Measurements from ENCODE around the gene BMPR1B.

BMPR1B gene

GRCh38 chr4:94920369-94920768 lies 162.6 kb downstream of the BMPR1B start:
- H3K4me3 ChIP-seq (ENCODE audit: insufficient read depth, low read depth, low read length), result no peak overlapping the region
- no peak overlapping the region for H3K27ac ChIP-seq (ENCODE audit: insufficient read depth, low read depth, low read length, poor library complexity, severe bottlenecking)
- no peaks in the 10 kb centered on the region for H3K27me3 ChIP-seq (ENCODE audit: control insufficient read depth, insufficient read depth, low read length, poor library complexity, severe bottlenecking)
- 74 to 85% methylated on average over 4 of the region's 4 CpGs for WGBS, 2 experiments
- H3K9me3 ChIP-seq (ENCODE audit: control insufficient read depth, low read length), result no peaks in the 10 kb centered on the region
- H3K36me3 ChIP-seq (ENCODE audit: control insufficient read depth, insufficient read depth, low read length), result no peaks in the 10 kb centered on the region
- H3K4me1 ChIP-seq (ENCODE audit: control insufficient read depth, insufficient read depth, low read length), result no peaks in the 10 kb centered on the region

GRCh38 chr4:94924566-94924965 lies 166.8 kb downstream of the BMPR1B start:
- H3K27ac ChIP-seq (ENCODE audit: insufficient read depth, low read depth, low read length, poor library complexity, severe bottlenecking), result no peak overlapping the region
- 78 to 85% methylated on average over 2 of the region's 2 CpGs for WGBS, 2 experiments
- H3K4me1 ChIP-seq (ENCODE audit: control insufficient read depth, insufficient read depth, low read length), result peaks cover 6% of the 10 kb centered on the region

DNA sequence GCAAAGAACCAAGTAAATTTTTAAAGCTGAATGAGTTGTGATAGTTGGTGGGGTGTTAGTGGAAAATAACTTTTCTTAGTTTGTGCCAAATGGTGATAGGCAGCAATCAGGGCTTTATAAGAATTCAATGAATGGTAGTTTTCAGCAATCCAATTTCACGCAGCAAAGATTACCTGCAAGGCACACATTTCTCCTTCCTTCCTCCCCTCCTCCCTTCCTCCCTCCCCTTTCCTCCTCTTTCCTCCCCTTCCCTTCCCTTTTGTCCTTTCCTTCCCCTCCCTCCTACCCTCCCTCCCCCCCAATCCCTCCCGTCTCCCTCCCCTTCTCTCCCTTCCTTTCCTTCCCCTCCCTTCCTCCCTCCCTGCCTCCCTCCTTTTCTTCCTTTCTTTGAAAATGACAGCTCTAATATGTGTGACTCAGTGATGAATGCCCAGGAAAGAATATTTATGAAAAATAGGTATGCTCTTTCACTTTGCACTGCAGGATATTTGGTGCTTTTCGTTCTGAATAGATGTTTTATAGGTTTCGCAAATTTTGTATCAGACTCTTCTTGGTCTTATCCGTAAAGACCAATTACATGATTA lies 168.1 kb downstream of the BMPR1B start:
- Histone ChIP-seq H3K27ac (ENCODE audit: insufficient read depth, low read depth, low read length, poor library complexity, severe bottlenecking) (no peak overlapping the region), H3K9me3 (ENCODE audit: control insufficient read depth, low read length) (no peaks in the 10 kb centered on the region), H3K4me1 (ENCODE audit: control insufficient read depth, insufficient read depth, low read length) (peaks cover 6% of the 10 kb centered on the region), H3K27me3 (ENCODE audit: control insufficient read depth, insufficient read depth, low read length, poor library complexity, severe bottlenecking) (no peaks in the 10 kb centered on the region), H3K36me3 (ENCODE audit: control insufficient read depth, insufficient read depth, low read length) (no peaks in the 10 kb centered on the region), H3K4me3 (ENCODE audit: insufficient read depth, low read depth, low read length) (no peak overlapping the region)
- 91 to 93% methylated on average over 4 of the region's 5 CpGs for WGBS, 2 experiments

More at GRCh38 chr4:94924566-94924965, 166.8 kb downstream of the BMPR1B start:
- no peaks in the 10 kb centered on the region for H3K36me3 ChIP-seq (ENCODE audit: control insufficient read depth, insufficient read depth, low read length)
- no peaks in the 10 kb centered on the region for H3K9me3 ChIP-seq (ENCODE audit: control insufficient read depth, low read length)
- no peaks in the 10 kb centered on the region for H3K27me3 ChIP-seq (ENCODE audit: control insufficient read depth, insufficient read depth, low read length, poor library complexity, severe bottlenecking)
- H3K4me3 ChIP-seq (ENCODE audit: insufficient read depth, low read depth, low read length), result no peak overlapping the region

DNA sequence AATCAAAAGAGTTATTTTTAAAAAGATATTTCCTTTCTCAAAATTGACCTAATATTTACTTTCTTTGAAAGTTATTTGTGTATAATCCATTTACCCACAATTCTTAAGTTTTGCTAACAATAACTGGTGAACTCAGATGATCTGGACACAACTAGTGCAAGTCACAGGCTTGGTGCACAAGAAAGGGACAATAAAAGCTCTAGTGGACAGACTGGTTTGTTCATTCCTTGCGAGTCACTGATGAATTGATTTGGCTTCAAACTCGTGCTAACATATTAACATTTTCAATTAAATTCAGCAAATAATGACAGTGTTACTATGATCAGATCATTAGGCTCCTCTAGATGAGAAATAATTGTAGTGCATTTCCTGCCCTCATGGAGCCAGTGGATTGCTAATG lies 169.2 kb downstream of the BMPR1B start:
- peaks cover 6% of the 10 kb centered on the region for H3K4me1 ChIP-seq (ENCODE audit: control insufficient read depth, insufficient read depth, low read length)
- no peak overlapping the region for H3K27ac ChIP-seq (ENCODE audit: insufficient read depth, low read depth, low read length, poor library complexity, severe bottlenecking)
- no peak overlapping the region for H3K4me3 ChIP-seq (ENCODE audit: insufficient read depth, low read depth, low read length)
- H3K36me3 ChIP-seq (ENCODE audit: control insufficient read depth, insufficient read depth, low read length), result no peaks in the 10 kb centered on the region
- H3K27me3 ChIP-seq (ENCODE audit: control insufficient read depth, insufficient read depth, low read length, poor library complexity, severe bottlenecking), result no peaks in the 10 kb centered on the region
- no peaks in the 10 kb centered on the region for H3K9me3 ChIP-seq (ENCODE audit: control insufficient read depth, low read length)
- WGBS, 2 experiments, result 88 to 100% methylated on average over 2 of the region's 2 CpGs

DNA sequence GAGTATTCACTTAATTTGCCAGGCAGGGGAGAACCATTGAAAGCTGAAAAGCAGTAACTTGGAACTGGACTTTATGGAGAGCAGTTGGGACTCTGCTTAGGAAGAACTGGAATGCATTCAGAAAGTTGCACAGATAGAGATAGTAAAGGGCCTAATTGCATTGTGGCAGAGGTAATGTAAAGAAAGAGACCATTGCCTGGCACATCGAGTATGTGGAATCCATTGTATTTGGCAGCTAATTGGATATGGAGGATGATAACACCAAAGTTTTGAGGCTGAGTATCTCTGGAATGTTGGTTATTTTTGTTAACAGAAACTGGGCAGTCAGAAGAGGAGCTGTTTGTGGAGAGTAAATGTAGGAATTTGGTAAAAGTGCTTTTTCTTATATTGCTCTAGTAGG lies 169.9 kb downstream of the BMPR1B start:
- H3K9me3 ChIP-seq (ENCODE audit: control insufficient read depth, low read length), result no peaks in the 10 kb centered on the region
- H3K4me3 ChIP-seq (ENCODE audit: insufficient read depth, low read depth, low read length), result no peak overlapping the region
- H3K36me3 ChIP-seq (ENCODE audit: control insufficient read depth, insufficient read depth, low read length), result no peaks in the 10 kb centered on the region
- peaks cover 6% of the 10 kb centered on the region for H3K4me1 ChIP-seq (ENCODE audit: control insufficient read depth, insufficient read depth, low read length)
- no peak overlapping the region for H3K27ac ChIP-seq (ENCODE audit: insufficient read depth, low read depth, low read length, poor library complexity, severe bottlenecking)
- H3K27me3 ChIP-seq (ENCODE audit: control insufficient read depth, insufficient read depth, low read length, poor library complexity, severe bottlenecking), result no peaks in the 10 kb centered on the region
- 82 to 92% methylated on average over 1 of the region's 1 CpG for WGBS, 2 experiments

GRCh38 chr4:94929696-94930095 lies 171.9 kb downstream of the BMPR1B start:
- H3K27ac ChIP-seq (ENCODE audit: insufficient read depth, low read depth, low read length, poor library complexity, severe bottlenecking), result no peak overlapping the region
- H3K4me3 ChIP-seq (ENCODE audit: insufficient read depth, low read depth, low read length), result no peak overlapping the region
- WGBS, 2 experiments, result 91 to 94% methylated on average over 5 of the region's 5 CpGs
- no peaks in the 10 kb centered on the region for H3K36me3 ChIP-seq (ENCODE audit: control insufficient read depth, insufficient read depth, low read length)
- peaks cover 6% of the 10 kb centered on the region for H3K4me1 ChIP-seq (ENCODE audit: control insufficient read depth, insufficient read depth, low read length)
- H3K27me3 ChIP-seq (ENCODE audit: control insufficient read depth, insufficient read depth, low read length, poor library complexity, severe bottlenecking), result no peaks in the 10 kb centered on the region
- no peaks in the 10 kb centered on the region for H3K9me3 ChIP-seq (ENCODE audit: control insufficient read depth, low read length)

GRCh38 chr4:94931626-94932025 lies 173.9 kb downstream of the BMPR1B start:
- Histone ChIP-seq H3K9me3 (ENCODE audit: control insufficient read depth, low read length) (no peaks in the 10 kb centered on the region), H3K27ac (ENCODE audit: insufficient read depth, low read depth, low read length, poor library complexity, severe bottlenecking) (no peak overlapping the region), H3K4me3 (ENCODE audit: insufficient read depth, low read depth, low read length) (no peak overlapping the region), H3K27me3 (ENCODE audit: control insufficient read depth, insufficient read depth, low read length, poor library complexity, severe bottlenecking) (no peaks in the 10 kb centered on the region), H3K4me1 (ENCODE audit: control insufficient read depth, insufficient read depth, low read length) (peaks cover 6% of the 10 kb centered on the region), H3K36me3 (ENCODE audit: control insufficient read depth, insufficient read depth, low read length) (no peaks in the 10 kb centered on the region)
- 84 to 90% methylated on average over 7 of the region's 7 CpGs for WGBS, 2 experiments

DNA sequence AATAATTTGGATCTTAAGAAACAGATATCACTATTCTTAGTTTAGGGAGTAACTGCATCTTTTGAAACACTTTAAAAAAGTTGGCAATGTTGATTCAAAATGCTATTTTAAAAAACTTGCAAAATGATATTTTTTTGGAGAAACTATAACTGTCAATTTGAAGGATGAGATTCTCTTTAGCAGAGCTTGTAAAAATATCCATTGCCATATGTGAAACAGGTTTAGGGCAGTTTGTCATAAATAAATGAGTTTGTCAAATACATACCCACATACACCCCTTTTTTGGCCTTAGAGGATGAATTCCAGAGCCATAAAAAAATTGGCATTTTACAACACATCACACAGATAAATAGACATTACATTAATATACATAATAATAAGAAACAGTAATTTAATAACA lies 174.6 kb downstream of the BMPR1B start:
- H3K27me3 ChIP-seq (ENCODE audit: control insufficient read depth, insufficient read depth, low read length, poor library complexity, severe bottlenecking), result no peaks in the 10 kb centered on the region

GRCh38 chr4:94933799-94934198 lies 176.0 kb downstream of the BMPR1B start:
- Histone ChIP-seq H3K27me3 (ENCODE audit: control insufficient read depth, insufficient read depth, low read length, poor library complexity, severe bottlenecking) (no peaks in the 10 kb centered on the region), H3K9me3 (ENCODE audit: control insufficient read depth, low read length) (no peaks in the 10 kb centered on the region), H3K4me1 (ENCODE audit: control insufficient read depth, insufficient read depth, low read length) (no peaks in the 10 kb centered on the region), H3K27ac (ENCODE audit: insufficient read depth, low read depth, low read length, poor library complexity, severe bottlenecking) (no peak overlapping the region), H3K4me3 (ENCODE audit: insufficient read depth, low read depth, low read length) (no peak overlapping the region), H3K36me3 (ENCODE audit: control insufficient read depth, insufficient read depth, low read length) (no peaks in the 10 kb centered on the region)
- 96 to 98% methylated on average over 3 to 4 of the region's 4 CpGs for WGBS, 2 experiments

More for the DNA sequence above, 174.6 kb downstream of the BMPR1B start:
- Histone ChIP-seq H3K4me3 (ENCODE audit: insufficient read depth, low read depth, low read length) (no peak overlapping the region), H3K36me3 (ENCODE audit: control insufficient read depth, insufficient read depth, low read length) (no peaks in the 10 kb centered on the region), H3K9me3 (ENCODE audit: control insufficient read depth, low read length) (no peaks in the 10 kb centered on the region), H3K4me1 (ENCODE audit: control insufficient read depth, insufficient read depth, low read length) (peaks cover 4% of the 10 kb centered on the region), H3K27ac (ENCODE audit: insufficient read depth, low read depth, low read length, poor library complexity, severe bottlenecking) (no peak overlapping the region)

GRCh38 chr4:94934201-94934600 lies 176.4 kb downstream of the BMPR1B start:
- Histone ChIP-seq H3K36me3 (ENCODE audit: control insufficient read depth, insufficient read depth, low read length) (no peaks in the 10 kb centered on the region), H3K9me3 (ENCODE audit: control insufficient read depth, low read length) (no peaks in the 10 kb centered on the region), H3K27me3 (ENCODE audit: control insufficient read depth, insufficient read depth, low read length, poor library complexity, severe bottlenecking) (no peaks in the 10 kb centered on the region), H3K27ac (ENCODE audit: insufficient read depth, low read depth, low read length, poor library complexity, severe bottlenecking) (no peak overlapping the region), H3K4me1 (ENCODE audit: control insufficient read depth, insufficient read depth, low read length) (no peaks in the 10 kb centered on the region), H3K4me3 (ENCODE audit: insufficient read depth, low read depth, low read length) (no peak overlapping the region)
- 76 to 85% methylated on average over 5 of the region's 5 CpGs for WGBS, 2 experiments

GRCh38 chr4:94934864-94935263 lies 177.1 kb downstream of the BMPR1B start:
- H3K27ac ChIP-seq (ENCODE audit: insufficient read depth, low read depth, low read length, poor library complexity, severe bottlenecking), result no peak overlapping the region
- no peaks in the 10 kb centered on the region for H3K9me3 ChIP-seq (ENCODE audit: control insufficient read depth, low read length)
- no peaks in the 10 kb centered on the region for H3K27me3 ChIP-seq (ENCODE audit: control insufficient read depth, insufficient read depth, low read length, poor library complexity, severe bottlenecking)
- no peaks in the 10 kb centered on the region for H3K4me1 ChIP-seq (ENCODE audit: control insufficient read depth, insufficient read depth, low read length)
- H3K36me3 ChIP-seq (ENCODE audit: control insufficient read depth, insufficient read depth, low read length), result no peaks in the 10 kb centered on the region
- H3K4me3 ChIP-seq (ENCODE audit: insufficient read depth, low read depth, low read length), result no peak overlapping the region

Measured in ectodermal cell (in vitro differentiated cells).